ENCODE data around the gene MBNL1. TPM values are rescaled to one million over a fixed set of nuclear protein-coding genes. Genes with fewer than 3 reads are reported as not detected.

MBNL1 gene
- total and polyA plus RNA-seq, 2 of the 13 experiments (the other 11 are each of a cell fraction or from before 2014, with no cell fraction given), result 27.1 to 55.4 TPM

DNA sequence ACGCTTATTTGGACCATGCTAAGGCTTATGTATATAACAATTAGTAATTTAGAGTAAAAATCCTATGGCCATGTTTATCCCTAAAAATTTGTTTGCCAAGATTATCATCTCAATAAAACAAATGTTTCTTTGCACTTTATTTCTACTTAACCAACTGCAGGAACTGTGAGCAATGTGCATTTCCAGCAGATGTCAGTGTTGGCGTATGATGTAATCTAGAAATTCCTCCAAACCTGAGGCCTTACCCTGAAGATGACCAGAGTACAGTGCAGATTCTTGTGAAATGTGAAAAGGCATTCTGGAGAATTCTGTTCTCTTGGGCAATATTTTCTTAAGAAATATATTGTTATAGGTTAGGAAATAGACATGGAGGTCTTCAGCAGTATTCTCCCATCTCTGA is 205.9 kb downstream of the MBNL1 start (continued):
- TF ChIP-seq, protein P1, sequence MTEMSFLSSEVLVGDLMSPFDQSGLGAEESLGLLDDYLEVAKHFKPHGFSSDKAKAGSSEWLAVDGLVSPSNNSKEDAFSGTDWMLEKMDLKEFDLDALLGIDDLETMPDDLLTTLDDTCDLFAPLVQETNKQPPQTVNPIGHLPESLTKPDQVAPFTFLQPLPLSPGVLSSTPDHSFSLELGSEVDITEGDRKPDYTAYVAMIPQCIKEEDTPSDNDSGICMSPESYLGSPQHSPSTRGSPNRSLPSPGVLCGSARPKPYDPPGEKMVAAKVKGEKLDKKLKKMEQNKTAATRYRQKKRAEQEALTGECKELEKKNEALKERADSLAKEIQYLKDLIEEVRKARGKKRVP (CRISPR knock-in tag; IDR thresholded peaks at IDR 0.05), result 0 out of 4 replicates have a peak, but pooled peaks of 1 of the 2 experiments have one; percentile 39
- TF ChIP-seq, protein P2, sequence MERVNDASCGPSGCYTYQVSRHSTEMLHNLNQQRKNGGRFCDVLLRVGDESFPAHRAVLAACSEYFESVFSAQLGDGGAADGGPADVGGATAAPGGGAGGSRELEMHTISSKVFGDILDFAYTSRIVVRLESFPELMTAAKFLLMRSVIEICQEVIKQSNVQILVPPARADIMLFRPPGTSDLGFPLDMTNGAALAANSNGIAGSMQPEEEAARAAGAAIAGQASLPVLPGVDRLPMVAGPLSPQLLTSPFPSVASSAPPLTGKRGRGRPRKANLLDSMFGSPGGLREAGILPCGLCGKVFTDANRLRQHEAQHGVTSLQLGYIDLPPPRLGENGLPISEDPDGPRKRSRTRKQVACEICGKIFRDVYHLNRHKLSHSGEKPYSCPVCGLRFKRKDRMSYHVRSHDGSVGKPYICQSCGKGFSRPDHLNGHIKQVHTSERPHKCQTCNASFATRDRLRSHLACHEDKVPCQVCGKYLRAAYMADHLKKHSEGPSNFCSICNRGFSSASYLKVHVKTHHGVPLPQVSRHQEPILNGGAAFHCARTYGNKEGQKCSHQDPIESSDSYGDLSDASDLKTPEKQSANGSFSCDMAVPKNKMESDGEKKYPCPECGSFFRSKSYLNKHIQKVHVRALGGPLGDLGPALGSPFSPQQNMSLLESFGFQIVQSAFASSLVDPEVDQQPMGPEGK (CRISPR knock-in tag; IDR thresholded peaks at IDR 0.05), result no peak
- TF ChIP-seq ZFP1 (CRISPR knock-in tag; IDR thresholded peaks at IDR 0.05) (no peak), CEBPB (IDR thresholded peaks at IDR 0.05; ENCODE audit: borderline replicate concordance, low read depth, low read length) (peak; percentile 42; the same call in 1 of the 2 replicates), SRSF9 (IDR thresholded peaks at IDR 0.05; ENCODE audit: borderline replicate concordance, insufficient read depth, low read depth, low read length, poor library complexity, severe bottlenecking) (no peak), RBAK (CRISPR knock-in tag; IDR thresholded peaks at IDR 0.05) (no peak), SMC3 (IDR thresholded peaks at IDR 0.05; ENCODE audit: low read length) (peak; percentile 33; the same call in 1 of the 2 replicates), SP140L (CRISPR knock-in tag; IDR thresholded peaks at IDR 0.05; ENCODE audit: borderline replicate concordance) (no peak), RFXANK (CRISPR knock-in tag; IDR thresholded peaks at IDR 0.05) (no peak), NRL (CRISPR knock-in tag; IDR thresholded peaks at IDR 0.05; ENCODE audit: borderline replicate concordance) (no peak)
- TF ChIP-seq, protein P3, sequence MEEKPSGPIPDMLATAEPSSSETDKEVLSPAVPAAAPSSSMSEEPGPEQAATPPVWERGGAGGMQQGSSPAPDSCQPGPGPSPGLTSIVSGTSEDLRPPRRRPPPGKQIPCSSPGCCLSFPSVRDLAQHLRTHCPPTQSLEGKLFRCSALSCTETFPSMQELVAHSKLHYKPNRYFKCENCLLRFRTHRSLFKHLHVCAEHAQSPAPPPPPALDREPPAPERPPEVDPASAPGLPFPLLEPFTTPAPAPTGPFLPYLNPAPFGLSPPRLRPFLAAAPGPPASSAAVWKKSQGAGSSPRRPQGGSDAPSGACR (CRISPR knock-in tag; IDR thresholded peaks at IDR 0.05), result no peak
- TF ChIP-seq, protein P4, sequence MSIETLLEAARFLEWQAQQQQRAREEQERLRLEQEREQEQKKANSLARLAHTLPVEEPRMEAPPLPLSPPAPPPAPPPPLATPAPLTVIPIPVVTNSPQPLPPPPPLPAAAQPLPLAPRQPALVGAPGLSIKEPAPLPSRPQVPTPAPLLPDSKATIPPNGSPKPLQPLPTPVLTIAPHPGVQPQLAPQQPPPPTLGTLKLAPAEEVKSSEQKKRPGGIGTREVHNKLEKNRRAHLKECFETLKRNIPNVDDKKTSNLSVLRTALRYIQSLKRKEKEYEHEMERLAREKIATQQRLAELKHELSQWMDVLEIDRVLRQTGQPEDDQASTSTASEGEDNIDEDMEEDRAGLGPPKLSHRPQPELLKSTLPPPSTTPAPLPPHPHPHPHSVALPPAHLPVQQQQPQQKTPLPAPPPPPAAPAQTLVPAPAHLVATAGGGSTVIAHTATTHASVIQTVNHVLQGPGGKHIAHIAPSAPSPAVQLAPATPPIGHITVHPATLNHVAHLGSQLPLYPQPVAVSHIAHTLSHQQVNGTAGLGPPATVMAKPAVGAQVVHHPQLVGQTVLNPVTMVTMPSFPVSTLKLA (IDR thresholded peaks at IDR 0.05), result no peak
